NT2/D1 (cell line): ENCODE measurements around the gene SEPTIN3.

ENCODE experiments used
- DNase-seq: peaks from one replicate; pipeline ENCODE4 v3.0.0-alpha.2; 2011; ENCODE audit warnings: low read depth, low spot score
- H3K27me3 ChIP-seq: 2 replicates; pipeline ENCODE4 v1.6.0; 2011; ENCODE audit warnings: mild to moderate bottlenecking; ENCODE audit not compliant: insufficient read length, insufficient read depth
- H3K36me3 ChIP-seq: 2 replicates; pipeline ENCODE4 v1.6.1; 2011; ENCODE audit warnings: mild to moderate bottlenecking, low read length, mixed read lengths; ENCODE audit not compliant: insufficient read depth, insufficient read length
- H3K4me1 ChIP-seq: 2 replicates; pipeline ENCODE4 v1.5.1; 2011; ENCODE audit not compliant: insufficient read depth, insufficient read length
- H3K4me3 ChIP-seq: 2 replicates; pipeline ENCODE4 v1.5.1; 2011; ENCODE audit warnings: low read depth; ENCODE audit not compliant: insufficient read length
- H3K9ac ChIP-seq: 2 replicates; pipeline ENCODE4 v1.6.0; 2011; ENCODE audit warnings: low read depth; ENCODE audit not compliant: insufficient read length
- H3K9me3 ChIP-seq: 2 replicates; pipeline ENCODE4 v1.5.1; 2011; ENCODE audit warnings: mild to moderate bottlenecking, low read length; ENCODE audit not compliant: insufficient read depth
- SUZ12 ChIP-seq: IDR thresholded peaks from 2 replicates; pipeline ENCODE4 v1.6.1; 2011; ENCODE audit not compliant: insufficient read length, insufficient read depth; ENCODE audit errors: extremely low read depth
- YY1 ChIP-seq: IDR thresholded peaks from 2 replicates; pipeline ENCODE4 v1.6.1; 2011; ENCODE audit not compliant: insufficient read length, insufficient read depth
- ZNF274 ChIP-seq: IDR thresholded peaks from 2 replicates; pipeline ENCODE4 v1.6.1; 2011; ENCODE audit warnings: mild to moderate bottlenecking, low read depth, low read length

SEPTIN3 gene

DNA sequence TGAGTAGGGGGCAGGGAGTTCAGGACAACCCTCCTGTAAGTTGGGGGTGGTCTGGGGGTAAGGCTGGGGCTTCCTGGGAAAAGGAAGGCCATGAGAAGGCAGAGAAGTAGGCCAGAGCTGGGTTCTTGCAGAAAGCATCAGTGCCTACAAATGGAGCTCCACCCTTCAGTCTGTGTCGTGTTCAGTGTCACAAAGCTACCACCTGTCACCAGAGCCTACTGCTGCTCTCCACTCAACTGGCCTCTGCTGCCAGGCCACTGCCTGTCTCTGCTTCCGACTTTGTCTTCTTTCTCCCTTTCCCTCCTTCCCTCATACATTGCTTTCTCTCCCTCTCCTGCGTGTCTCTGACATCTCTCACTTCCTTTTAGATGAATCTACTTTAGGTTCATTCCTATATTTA is 26.0 kb downstream of the SEPTIN3 start:
- H3K9ac ChIP-seq, result no peak overlapping the region
- H3K9me3 ChIP-seq, result no peaks in the 10 kb centered on the region
- H3K4me1 ChIP-seq, result no peaks in the 10 kb centered on the region
- no peak overlapping the region for H3K4me3 ChIP-seq
- no peak for TF ChIP-seq YY1
- no peak for TF ChIP-seq ZNF274
- TF ChIP-seq SUZ12, result no peak
- no peaks in the 10 kb centered on the region for H3K27me3 ChIP-seq
- DNase-seq, result no peak
- H3K36me3 ChIP-seq, result no peaks in the 10 kb centered on the region

DNA sequence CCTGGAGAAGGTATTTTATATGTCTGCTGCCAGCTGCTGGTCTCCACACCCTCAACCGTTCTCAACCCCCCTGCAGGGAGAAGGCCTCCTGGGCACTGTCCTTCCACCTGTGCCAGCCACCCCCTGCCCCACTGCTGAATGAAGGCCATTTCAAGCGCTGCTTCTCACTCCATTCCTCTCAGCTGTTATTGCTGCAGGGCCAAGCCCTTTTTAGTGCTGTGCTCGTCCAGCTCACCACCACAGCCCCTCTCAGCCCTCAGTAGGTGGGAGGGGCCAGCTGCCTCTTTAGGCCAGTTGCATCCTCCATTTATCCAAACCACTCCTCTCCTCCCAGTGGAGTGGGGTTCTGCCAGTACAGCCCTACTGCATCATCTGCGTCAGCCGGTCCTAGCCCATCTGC is 27.6 kb downstream of the SEPTIN3 start:
- Histone ChIP-seq H3K4me3 (no peak overlapping the region), H3K9ac (no peak overlapping the region), H3K36me3 (no peaks in the 10 kb centered on the region), H3K9me3 (no peaks in the 10 kb centered on the region), H3K4me1 (no peaks in the 10 kb centered on the region), H3K27me3 (peaks cover 4% of the 10 kb centered on the region)
- DNase-seq, result no peak
- no peak for TF ChIP-seq SUZ12
- TF ChIP-seq YY1, result no peak
- TF ChIP-seq ZNF274, result no peak

DNA sequence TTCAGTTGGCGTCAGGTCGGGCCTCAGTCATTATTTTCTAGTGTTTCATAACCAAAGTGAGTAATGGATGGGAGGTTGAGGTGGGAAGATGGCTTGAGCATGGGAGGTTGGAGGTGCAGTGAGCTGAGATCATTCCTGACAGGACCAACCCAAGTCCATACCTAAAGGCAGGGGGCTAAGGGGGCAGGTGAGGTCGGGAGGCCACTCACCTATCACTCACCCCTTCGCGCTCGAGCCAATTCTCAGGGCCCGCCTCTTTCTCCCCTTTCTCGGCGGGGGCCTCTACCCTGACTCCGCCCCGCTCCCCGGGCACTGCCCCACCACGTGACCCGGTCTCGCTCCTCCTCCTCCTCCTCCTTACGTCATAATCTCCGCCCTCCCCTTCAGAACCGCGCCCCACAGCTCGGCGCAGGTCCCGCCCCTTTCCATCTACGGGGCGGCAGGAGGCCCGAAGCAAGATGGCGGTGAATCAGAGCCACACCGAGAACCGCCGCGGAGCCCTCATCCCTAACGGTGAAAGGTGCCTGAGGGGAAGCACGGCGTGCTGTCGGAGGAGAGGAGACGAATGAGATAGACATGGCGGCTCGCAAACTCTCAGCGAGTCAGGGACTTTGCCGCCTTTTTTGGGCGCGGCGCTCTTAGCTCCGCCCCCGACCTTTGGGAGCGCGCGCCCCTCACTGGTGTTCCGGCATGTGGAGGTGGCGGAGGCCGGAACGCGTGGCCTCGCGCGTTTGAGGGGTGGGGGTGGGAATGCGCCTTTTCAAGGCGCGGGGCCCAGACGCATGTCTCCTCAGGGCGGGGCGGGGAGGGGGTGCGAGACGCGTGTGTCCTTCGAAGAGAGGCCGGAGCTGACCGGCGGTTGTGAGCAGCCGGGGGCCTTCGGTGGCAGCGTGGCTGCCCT is 29.4 kb downstream of the SEPTIN3 start, which contains the start of gene WBP2NL:
Gene WBP2NL, plus strand, starts transcription at position 428 of the 901 bp plus-strand sequence. Its CDS starts 31 bp downstream, at position 459.
- DNase-seq, result peak; percentile 42
- Histone ChIP-seq H3K4me1 (no peaks in the 10 kb centered on the region), H3K36me3 (no peaks in the 10 kb centered on the region), H3K4me3 (no peak within 1 kb of the TSS), H3K9me3 (no peaks in the 10 kb centered on the region), H3K9ac (no peak within 1 kb of the TSS), H3K27me3 (peaks cover 4% of the 10 kb centered on the region)
- TF ChIP-seq SUZ12 (no peak), YY1 (no peak), ZNF274 (no peak)

DNA sequence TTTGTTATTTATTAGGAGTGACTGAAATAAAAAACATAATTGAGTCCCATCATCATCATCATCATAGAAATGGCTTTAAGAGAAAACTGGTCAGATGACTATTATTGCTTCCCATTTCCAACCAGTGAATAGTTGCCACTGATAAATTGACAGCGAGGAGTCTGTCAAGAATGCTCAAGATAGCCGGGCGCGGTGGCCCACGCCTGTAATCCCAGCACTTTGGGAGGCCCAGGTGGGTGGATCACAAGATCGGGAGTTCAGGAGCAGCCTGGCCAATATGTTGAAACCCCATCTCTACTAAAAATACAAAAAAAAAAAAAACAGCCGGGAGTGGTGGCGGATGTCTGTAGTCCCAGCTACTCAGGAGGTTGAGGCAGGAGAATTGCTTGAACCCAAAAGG is 31.2 kb downstream of the SEPTIN3 start:
- H3K9me3 ChIP-seq, result no peaks in the 10 kb centered on the region
- DNase-seq, result no peak
- H3K4me3 ChIP-seq, result no peak overlapping the region
- H3K9ac ChIP-seq, result no peak overlapping the region
- H3K4me1 ChIP-seq, result no peaks in the 10 kb centered on the region
- H3K36me3 ChIP-seq, result no peaks in the 10 kb centered on the region
- H3K27me3 ChIP-seq, result peaks cover 4% of the 10 kb centered on the region
- TF ChIP-seq SUZ12 (no peak), ZNF274 (no peak), YY1 (no peak)

DNA sequence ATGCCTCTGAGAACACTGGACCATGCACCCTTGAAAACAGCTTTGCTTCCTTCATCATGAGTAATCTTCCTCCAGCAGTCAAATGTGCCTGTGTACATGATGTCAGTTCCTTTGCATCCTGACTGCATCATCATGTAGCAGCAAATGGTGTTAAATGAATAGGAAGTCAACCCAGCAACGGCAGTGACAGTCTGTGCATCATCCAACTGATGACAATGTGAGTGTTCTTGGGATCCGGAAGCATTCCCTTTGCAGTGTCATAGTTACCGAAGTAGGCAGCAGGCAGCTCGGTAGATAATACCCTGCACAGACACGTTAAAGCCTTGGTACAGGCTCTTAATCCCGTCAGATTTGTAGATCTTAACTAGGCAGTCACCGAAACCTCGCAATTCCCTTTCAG is 31.9 kb downstream of the SEPTIN3 start:
- DNase-seq, result no peak
- Histone ChIP-seq H3K27me3 (peaks cover 4% of the 10 kb centered on the region), H3K4me1 (no peaks in the 10 kb centered on the region), H3K9ac (no peak overlapping the region), H3K36me3 (no peaks in the 10 kb centered on the region), H3K9me3 (no peaks in the 10 kb centered on the region), H3K4me3 (no peak overlapping the region)
- no peak for TF ChIP-seq YY1
- no peak for TF ChIP-seq ZNF274
- TF ChIP-seq SUZ12, result no peak

DNA sequence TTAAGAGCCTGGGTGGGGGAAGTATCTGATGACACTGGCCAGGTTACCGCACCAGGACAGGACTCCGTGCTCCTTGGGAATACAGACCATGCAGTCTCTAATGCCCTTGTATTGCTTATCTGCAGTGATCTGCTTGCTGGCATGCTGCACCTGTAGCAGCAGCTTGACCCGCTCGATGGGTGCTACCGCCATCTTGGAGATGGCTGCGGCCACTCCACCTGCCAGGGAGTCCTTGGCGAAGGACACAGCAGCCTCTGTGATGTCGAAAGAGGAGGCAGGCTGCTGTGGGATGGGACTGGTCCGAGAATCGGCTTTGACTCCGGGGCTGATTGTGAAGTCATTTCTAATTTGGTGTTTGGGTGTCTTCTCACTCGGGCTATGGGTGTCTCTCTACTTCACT is 32.5 kb downstream of the SEPTIN3 start:
- Histone ChIP-seq H3K4me1 (no peaks in the 10 kb centered on the region), H3K36me3 (no peaks in the 10 kb centered on the region), H3K4me3 (no peak overlapping the region), H3K9ac (no peak overlapping the region), H3K27me3 (peaks cover 4% of the 10 kb centered on the region), H3K9me3 (no peaks in the 10 kb centered on the region)
- no peak for DNase-seq
- no peak for TF ChIP-seq ZNF274
- TF ChIP-seq YY1, result no peak
- no peak for TF ChIP-seq SUZ12

DNA sequence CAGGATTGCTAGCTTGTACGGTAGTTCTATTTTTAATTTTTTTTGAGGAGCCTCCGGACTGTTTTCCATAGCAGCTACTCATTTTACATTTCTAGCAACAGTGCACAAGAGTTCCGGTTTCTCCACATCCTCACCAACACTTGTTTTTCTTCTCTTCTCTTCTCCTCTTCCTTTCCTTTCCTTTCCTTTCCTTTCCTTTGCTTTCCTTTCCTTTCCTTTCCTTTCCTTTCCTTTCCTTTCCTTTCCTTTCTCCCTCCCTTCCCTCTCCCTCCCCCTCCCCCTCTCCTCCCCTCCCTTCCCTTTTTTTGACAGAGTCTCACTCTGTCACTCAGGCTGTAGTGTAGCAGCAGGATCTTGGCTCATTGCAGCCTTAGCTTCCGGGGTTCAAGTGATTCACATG is 38.7 kb downstream of the SEPTIN3 start:
- H3K27me3 ChIP-seq, result no peaks in the 10 kb centered on the region
- H3K9ac ChIP-seq, result no peak overlapping the region
- no peak overlapping the region for H3K4me3 ChIP-seq
- H3K9me3 ChIP-seq, result peaks cover 9% of the 10 kb centered on the region
- H3K36me3 ChIP-seq, result no peaks in the 10 kb centered on the region
- DNase-seq, result no peak
- TF ChIP-seq ZNF274 (no peak), SUZ12 (no peak), YY1 (no peak)
- H3K4me1 ChIP-seq, result no peaks in the 10 kb centered on the region
